Activated naive CD8-positive, alpha-beta T cell treated with anti-CD3 and anti-CD28 coated beads, Interleukin-2, amount 50 U/mL, for 24 hours (primary cell): ENCODE data around the gene PCDHB12.
"Not testable (repeated sequence)": the region's sequence is repeated elsewhere in the genome, so short reads cannot be mapped to it uniquely, and the experiment has no call there.

Experiments
- ATAC-seq: fragments of 150-1000 bp; cut with Tn5 transposase; one replicate; pipeline ENCODE4 v1.10.0; 2021
- DNase-seq: peaks from one replicate; pipeline ENCODE4 v3.0.0; 2021
- H3K27ac Mint-ChIP-seq: one replicate; pipeline ENCODE4 v1.8.0; 2021; ENCODE audit warnings: mild to moderate bottlenecking, mixed read lengths
- H3K27me3 Mint-ChIP-seq: one replicate; pipeline ENCODE4 v1.8.0; 2021; ENCODE audit warnings: mixed read lengths
- H3K36me3 Mint-ChIP-seq: one replicate; pipeline ENCODE4 v1.8.0; 2021; ENCODE audit warnings: low read depth, mixed read lengths
- H3K4me1 Mint-ChIP-seq: one replicate; pipeline ENCODE4 v1.8.0; 2021; ENCODE audit warnings: mixed read lengths
- H3K4me3 Mint-ChIP-seq: one replicate; pipeline ENCODE4 v1.8.0; 2021; ENCODE audit warnings: mild to moderate bottlenecking, moderate library complexity, mixed read lengths
- H3K9me3 Mint-ChIP-seq: one replicate; pipeline ENCODE4 v1.8.0; 2021; ENCODE audit warnings: mixed read lengths

PCDHB12 gene

DNA sequence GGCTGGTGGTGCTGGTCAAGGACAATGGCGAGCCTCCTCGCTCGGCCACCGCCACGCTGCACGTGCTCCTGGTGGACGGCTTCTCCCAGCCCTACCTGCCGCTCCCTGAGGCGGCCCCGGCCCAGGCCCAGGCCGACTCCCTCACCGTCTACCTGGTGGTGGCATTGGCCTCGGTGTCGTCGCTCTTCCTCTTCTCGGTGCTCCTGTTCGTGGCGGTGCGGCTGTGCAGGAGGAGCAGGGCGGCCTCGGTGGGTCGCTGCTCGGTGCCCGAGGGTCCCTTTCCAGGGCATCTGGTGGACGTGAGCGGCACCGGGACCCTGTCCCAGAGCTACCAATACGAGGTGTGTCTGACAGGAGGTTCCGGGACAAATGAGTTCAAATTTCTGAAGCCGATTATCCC lies 16.9 kb downstream of the PCDHB12 start:
- H3K4me3 Mint-ChIP-seq, H3K4me1 Mint-ChIP-seq, DNase-seq, ATAC-seq, H3K27ac Mint-ChIP-seq, H3K36me3 Mint-ChIP-seq: not testable (repeated sequence)
- peaks cover 25% of the 10 kb centered on the region for H3K9me3 Mint-ChIP-seq
- peaks cover 41% of the 10 kb centered on the region for H3K27me3 Mint-ChIP-seq

DNA sequence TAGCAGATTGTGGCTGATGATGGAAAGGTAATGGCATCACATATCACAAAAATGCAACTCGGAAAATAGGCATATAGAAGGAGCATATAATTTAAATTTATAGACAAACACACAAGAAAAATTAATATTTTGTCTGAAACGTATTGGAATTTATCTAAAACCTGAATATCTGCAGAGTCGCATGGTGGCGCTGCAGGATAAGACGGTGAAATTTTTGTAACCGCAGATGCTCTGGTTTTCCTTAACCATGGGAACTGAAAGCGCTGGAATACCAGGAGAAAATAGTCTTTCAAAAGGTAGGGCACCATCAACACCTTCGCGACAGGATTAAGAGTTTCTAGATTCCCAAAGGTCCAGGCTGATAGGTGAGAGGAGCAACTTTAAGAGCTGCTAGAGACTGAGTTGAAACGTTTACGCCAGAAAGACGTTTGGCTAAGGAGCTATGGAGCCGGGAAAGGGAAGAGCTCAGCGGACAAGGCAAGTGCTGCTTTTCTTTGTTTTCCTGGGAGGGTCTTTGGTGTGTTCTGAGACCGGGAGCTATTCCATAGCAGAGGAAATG lies 25.7 kb downstream of the PCDHB12 start:
- no peaks in the 10 kb centered on the region for H3K4me1 Mint-ChIP-seq
- peaks cover 36% of the 10 kb centered on the region for H3K27me3 Mint-ChIP-seq
- ATAC-seq: no peak
- DNase-seq: no peak
- no peak overlapping the region for H3K27ac Mint-ChIP-seq
- H3K9me3 Mint-ChIP-seq: peaks cover 40% of the 10 kb centered on the region
- peaks cover 13% of the 10 kb centered on the region for H3K36me3 Mint-ChIP-seq
- H3K4me3 Mint-ChIP-seq: no peak overlapping the region

DNA sequence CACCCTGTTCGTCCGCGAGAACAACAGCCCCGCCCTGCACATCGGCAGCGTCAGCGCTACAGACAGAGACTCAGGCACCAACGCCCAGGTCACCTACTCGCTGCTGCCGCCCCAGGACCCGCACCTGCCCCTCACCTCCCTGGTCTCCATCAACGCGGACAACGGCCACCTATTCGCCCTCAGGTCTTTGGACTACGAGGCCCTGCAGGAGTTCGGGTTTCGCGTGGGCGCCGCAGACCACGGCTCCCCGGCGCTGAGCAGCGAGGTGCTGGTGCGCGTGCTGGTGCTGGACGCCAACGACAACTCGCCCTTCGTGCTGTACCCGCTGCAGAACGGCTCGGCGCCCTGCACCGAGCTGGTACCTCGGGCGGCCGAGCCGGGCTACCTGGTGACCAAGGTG lies 27.4 kb downstream of the PCDHB12 start:
- not testable (repeated sequence) for H3K4me3 Mint-ChIP-seq, H3K27ac Mint-ChIP-seq
- peaks cover 56% of the 10 kb centered on the region for H3K9me3 Mint-ChIP-seq

DNA sequence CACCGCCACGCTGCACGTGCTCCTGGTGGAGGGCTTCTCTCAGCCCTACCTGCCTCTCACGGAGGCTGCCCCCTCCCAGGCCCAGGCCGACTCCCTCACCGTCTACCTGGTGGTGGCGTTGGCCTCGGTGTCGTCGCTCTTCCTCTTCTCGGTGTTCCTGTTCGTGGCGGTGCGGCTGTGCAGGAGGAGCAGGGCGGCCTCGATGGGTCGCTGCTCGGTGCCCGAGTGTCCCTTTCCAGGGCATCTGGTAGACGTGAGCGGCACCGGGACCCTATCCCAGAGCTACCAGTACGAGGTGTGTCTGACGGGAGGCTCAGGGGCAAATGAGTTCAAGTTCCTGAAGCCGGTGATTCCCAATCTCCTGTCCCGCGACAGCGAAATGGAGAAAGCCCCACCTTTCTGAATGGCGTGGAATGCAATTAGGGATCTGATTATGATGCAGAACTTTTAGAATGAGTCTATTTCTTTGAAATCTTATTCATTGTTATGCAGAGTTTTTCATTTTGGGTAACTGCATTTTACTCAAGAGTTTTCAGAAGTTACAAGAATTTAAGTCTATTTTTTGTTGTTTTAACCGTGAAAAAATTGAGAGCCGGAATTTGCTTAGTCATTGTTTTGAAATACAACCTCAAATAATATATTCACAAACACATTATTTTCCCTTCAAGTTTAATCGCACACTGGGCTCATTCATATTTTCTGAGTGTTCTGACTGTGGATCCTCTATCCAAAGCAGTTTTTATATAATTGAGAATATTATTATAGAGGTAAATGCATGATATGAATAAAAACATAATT lies 28.2 kb downstream of the PCDHB12 start:
- peaks cover 20% of the 10 kb centered on the region for H3K36me3 Mint-ChIP-seq
- no peak for ATAC-seq
- no peak for DNase-seq
- H3K4me3 Mint-ChIP-seq: no peak overlapping the region
- H3K4me1 Mint-ChIP-seq: no peaks in the 10 kb centered on the region
- H3K9me3 Mint-ChIP-seq: peaks cover 52% of the 10 kb centered on the region
- H3K27ac Mint-ChIP-seq: no peak overlapping the region
- H3K27me3 Mint-ChIP-seq: peaks cover 52% of the 10 kb centered on the region

More for the DNA sequence above, 27.4 kb downstream of the PCDHB12 start:
- ATAC-seq, H3K4me1 Mint-ChIP-seq, DNase-seq: not testable (repeated sequence)
- H3K27me3 Mint-ChIP-seq: peaks cover 49% of the 10 kb centered on the region
- H3K36me3 Mint-ChIP-seq: peaks cover 18% of the 10 kb centered on the region

DNA sequence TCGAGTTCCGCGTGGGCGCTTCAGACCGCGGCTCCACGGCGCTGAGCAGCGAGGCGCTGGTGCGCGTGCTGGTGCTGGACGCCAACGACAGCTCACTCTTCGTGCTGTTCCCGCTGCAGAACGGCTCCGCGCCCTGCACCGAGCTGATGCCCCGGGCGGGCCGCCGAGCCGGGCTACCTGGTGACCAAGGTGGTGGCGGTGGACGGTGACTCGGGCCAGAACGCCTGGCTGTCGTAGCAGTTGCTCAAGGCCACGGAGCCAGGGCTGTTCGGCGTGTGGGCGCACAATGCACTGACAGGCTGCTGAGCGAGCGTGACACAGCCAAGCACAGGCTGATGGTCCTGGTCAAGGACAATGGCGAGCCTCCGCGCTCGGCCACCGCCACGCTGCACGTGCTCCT lies 33.0 kb downstream of the PCDHB12 start:
- H3K27ac Mint-ChIP-seq: no peak overlapping the region
- no peak overlapping the region for H3K4me3 Mint-ChIP-seq
- H3K9me3 Mint-ChIP-seq: peaks cover 68% of the 10 kb centered on the region
- ATAC-seq: no peak
- no peak for DNase-seq
- H3K27me3 Mint-ChIP-seq: peaks cover 65% of the 10 kb centered on the region
- H3K4me1 Mint-ChIP-seq: no peaks in the 10 kb centered on the region
- peaks cover 27% of the 10 kb centered on the region for H3K36me3 Mint-ChIP-seq

DNA sequence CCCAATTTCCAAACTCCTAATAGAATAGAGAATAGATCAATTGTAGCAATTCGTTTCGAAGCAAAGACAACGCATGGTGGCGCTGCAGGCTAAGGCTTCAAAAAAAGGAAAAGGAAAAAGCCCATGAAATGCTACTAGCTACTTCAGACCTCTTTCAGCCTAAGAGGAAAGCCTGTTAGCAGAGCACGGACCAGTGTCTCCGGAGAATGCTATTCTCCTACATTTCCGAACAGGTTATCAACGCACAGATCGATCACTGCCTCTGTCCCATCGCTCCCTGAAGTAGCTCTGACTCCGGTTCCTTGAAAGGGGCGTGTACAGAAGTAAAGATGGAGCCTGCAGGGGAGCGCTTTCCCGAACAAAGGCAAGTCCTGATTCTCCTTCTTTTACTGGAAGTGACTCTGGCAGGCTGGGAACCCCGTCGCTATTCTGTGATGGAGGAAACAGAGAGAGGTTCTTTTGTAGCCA lies 36.8 kb downstream of the PCDHB12 start, which contains the start of gene PCDHB15:
TSS of gene PCDHB15 (plus strand) at position 146 of the 468 bp plus-strand sequence. CDS start at position 330, 184 bp downstream.
- peaks cover 29% of the 10 kb centered on the region for H3K36me3 Mint-ChIP-seq
- H3K4me1 Mint-ChIP-seq: no peaks in the 10 kb centered on the region
- ATAC-seq (no peak), DNase-seq (no peak)
- H3K27ac Mint-ChIP-seq: no peak within 1 kb of the TSS
- peaks cover 70% of the 10 kb centered on the region for H3K9me3 Mint-ChIP-seq
- H3K27me3 Mint-ChIP-seq: peaks cover 46% of the 10 kb centered on the region
- H3K4me3 Mint-ChIP-seq: no peak within 1 kb of the TSS

DNA sequence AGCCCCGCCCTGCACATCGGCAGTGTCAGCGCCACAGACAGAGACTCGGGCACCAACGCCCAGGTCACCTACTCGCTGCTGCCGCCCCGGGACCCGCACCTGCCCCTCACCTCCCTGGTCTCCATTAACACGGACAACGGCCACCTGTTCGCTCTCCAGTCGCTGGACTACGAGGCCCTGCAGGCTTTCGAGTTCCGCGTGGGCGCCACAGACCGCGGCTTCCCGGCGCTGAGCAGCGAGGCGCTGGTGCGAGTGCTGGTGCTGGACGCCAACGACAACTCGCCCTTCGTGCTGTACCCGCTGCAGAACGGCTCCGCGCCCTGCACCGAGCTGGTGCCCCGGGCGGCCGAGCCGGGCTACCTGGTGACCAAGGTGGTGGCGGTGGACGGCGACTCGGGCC lies 38.5 kb downstream of the PCDHB12 start:
- ATAC-seq, H3K27ac Mint-ChIP-seq, H3K4me3 Mint-ChIP-seq, DNase-seq, H3K4me1 Mint-ChIP-seq: not testable (repeated sequence)
- H3K36me3 Mint-ChIP-seq: peaks cover 20% of the 10 kb centered on the region
- peaks cover 36% of the 10 kb centered on the region for H3K27me3 Mint-ChIP-seq
- H3K9me3 Mint-ChIP-seq: peaks cover 72% of the 10 kb centered on the region

DNA sequence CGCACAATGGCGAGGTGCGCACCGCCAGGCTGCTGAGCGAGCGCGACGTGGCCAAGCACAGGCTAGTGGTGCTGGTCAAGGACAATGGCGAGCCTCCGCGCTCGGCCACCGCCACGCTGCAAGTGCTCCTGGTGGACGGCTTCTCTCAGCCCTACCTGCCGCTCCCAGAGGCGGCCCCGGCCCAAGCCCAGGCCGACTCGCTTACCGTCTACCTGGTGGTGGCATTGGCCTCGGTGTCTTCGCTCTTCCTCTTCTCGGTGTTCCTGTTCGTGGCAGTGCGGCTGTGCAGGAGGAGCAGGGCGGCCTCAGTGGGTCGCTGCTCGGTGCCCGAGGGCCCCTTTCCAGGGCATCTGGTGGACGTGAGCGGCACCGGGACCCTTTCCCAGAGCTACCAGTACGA lies 38.9 kb downstream of the PCDHB12 start:
- H3K4me3 Mint-ChIP-seq, DNase-seq, H3K27ac Mint-ChIP-seq, H3K4me1 Mint-ChIP-seq, ATAC-seq: not testable (repeated sequence)
- Mint-ChIP-seq H3K27me3 (peaks cover 34% of the 10 kb centered on the region), H3K9me3 (peaks cover 75% of the 10 kb centered on the region), H3K36me3 (peaks cover 20% of the 10 kb centered on the region)

DNA sequence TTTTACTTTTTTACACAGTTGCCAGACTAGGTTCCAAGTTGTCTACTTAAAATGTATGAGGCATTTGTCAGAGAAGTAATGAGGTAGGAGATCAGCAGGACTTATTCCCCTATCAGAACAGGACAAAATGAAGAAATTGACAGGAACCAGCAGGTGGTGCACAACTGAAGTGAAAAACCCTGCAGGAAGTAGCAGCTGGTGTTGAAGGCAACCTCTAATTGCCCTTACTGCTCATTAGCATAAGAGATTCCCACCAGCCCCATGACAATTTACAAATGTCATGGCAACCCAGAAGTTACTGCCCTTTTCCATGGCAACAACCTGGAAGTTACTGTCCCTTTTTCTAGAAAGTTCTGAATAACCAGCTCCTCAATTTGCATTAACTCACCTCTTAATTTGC lies 42.1 kb downstream of the PCDHB12 start:
- ATAC-seq (no peak), DNase-seq (no peak)
- Mint-ChIP-seq H3K36me3 (peaks cover 18% of the 10 kb centered on the region), H3K9me3 (peaks cover 74% of the 10 kb centered on the region), H3K4me1 (no peaks in the 10 kb centered on the region), H3K4me3 (no peak overlapping the region), H3K27ac (no peak overlapping the region), H3K27me3 (peaks cover 10% of the 10 kb centered on the region)

DNA sequence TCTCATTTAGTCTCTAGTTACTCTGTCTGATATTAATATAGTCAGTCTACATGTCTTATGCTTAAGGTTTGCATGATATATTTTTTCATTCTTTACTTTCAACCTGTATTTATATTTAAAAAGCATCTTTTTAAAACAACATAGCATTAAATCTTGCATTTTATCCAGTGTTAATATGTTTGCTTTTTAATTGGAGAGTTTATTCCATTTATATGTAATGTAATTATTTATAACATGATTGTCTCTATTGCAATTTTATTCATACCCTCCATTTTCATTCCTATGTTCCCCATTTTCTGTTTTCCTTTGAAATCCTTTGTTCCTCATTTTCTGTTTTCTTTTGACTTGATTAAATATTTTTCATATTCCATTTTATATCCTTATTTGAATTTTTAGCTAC lies 49.9 kb downstream of the PCDHB12 start:
- H3K27me3 Mint-ChIP-seq: no peaks in the 10 kb centered on the region
- H3K9me3 Mint-ChIP-seq: peaks cover 79% of the 10 kb centered on the region
- no peak overlapping the region for H3K27ac Mint-ChIP-seq
- no peak for ATAC-seq
- no peaks in the 10 kb centered on the region for H3K4me1 Mint-ChIP-seq
- no peak for DNase-seq
- peaks cover 52% of the 10 kb centered on the region for H3K36me3 Mint-ChIP-seq
- no peak overlapping the region for H3K4me3 Mint-ChIP-seq

DNA sequence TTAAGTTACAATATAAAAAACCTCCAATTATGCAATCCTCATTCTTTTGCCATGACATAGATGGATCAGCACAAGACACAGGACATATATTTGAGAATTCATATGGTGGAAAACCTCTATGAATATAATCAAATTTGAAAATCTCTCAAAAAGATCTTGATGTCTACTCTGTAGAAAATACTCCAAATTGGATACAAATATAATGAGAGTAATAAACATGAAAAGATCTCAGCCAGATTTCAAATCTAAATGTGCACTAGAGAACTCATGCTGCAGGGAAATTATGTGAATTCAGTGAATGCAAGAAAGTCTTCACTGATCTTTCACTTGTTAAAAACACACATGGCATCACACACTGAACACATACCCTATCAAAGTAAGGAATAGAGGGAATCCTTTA lies 50.4 kb downstream of the PCDHB12 start:
- no peaks in the 10 kb centered on the region for H3K27me3 Mint-ChIP-seq
- H3K27ac Mint-ChIP-seq: no peak overlapping the region
- no peaks in the 10 kb centered on the region for H3K4me1 Mint-ChIP-seq
- DNase-seq (no peak), ATAC-seq (no peak)
- peaks cover 77% of the 10 kb centered on the region for H3K9me3 Mint-ChIP-seq
- H3K4me3 Mint-ChIP-seq: no peak overlapping the region
- H3K36me3 Mint-ChIP-seq: peaks cover 54% of the 10 kb centered on the region

DNA sequence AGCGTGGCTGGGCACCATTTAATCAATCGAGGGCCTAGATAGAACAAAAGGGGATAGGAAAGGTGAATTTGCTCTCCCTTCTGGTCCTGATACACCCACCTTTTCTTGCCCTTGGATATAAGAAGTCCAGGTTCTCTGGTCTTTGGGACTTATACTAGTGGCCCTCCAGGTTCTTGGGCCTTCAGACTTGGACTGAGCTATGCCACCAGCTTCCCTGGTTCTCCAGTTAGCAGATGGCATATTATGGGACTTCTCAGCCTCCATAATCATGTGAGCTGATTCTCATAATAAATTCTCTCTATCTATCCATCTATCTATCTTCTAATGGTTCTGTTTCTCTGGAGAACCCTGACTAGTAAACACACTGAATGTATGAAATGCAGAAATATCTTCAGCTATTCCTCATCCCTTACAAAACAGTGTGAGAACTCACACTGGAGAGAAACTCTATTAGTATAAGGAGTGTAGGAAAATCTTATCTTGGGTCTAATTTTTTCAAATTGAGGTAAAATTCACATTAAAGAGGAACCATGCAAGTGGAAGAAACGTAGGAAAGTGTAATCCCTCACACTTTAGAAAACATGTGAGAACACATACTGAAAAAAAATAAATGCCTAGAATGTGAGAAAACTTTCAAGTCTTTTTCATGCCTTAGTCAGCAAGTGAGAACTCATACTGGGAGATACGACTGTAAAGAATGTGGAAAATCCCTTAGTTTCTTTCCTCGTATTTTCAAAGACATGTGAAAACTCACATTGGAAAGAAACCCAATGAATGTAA lies 52.1 kb downstream of the PCDHB12 start:
- DNase-seq: no peak
- H3K27ac Mint-ChIP-seq: no peak overlapping the region
- no peak overlapping the region for H3K4me3 Mint-ChIP-seq
- ATAC-seq: no peak
- H3K36me3 Mint-ChIP-seq: peaks cover 54% of the 10 kb centered on the region
- no peaks in the 10 kb centered on the region for H3K4me1 Mint-ChIP-seq
- H3K9me3 Mint-ChIP-seq: peaks cover 74% of the 10 kb centered on the region
- H3K27me3 Mint-ChIP-seq: no peaks in the 10 kb centered on the region

DNA sequence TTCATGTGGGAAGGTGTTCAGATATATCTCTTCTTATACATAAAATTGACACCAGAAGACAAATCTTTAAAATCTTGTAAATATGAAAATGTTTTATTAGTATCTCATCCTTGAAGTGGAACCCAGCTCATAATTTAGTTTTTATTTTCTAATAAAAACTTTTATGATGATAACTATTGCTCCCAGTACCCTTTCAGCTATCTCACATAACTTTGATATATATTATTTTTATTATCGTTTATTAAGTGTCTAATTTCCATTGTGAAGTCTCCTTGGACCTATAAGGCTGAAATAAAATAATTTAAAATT lies 52.7 kb downstream of the PCDHB12 start:
- Mint-ChIP-seq H3K4me3 (no peak overlapping the region), H3K27me3 (no peaks in the 10 kb centered on the region), H3K9me3 (peaks cover 74% of the 10 kb centered on the region), H3K4me1 (no peaks in the 10 kb centered on the region), H3K27ac (no peak overlapping the region), H3K36me3 (peaks cover 55% of the 10 kb centered on the region)
- DNase-seq (no peak), ATAC-seq (no peak)
